Mucosa of rectum (tissue), 2 donors: ENCODE results near the gene C16orf89.

Experiments used
- H3K27ac ChIP-seq, 2 donors: one replicate each; pipeline ENCODE4 v1.7.0; 2013; ENCODE audit warnings: inconsistent platforms in 2 of 2, low read depth in 2 of 2, low read length in 2 of 2
- H3K27me3 ChIP-seq, 2 donors: one replicate each; pipeline ENCODE4 v1.7.0; 2013; ENCODE audit warnings: low read length in 2 of 2; ENCODE audit not compliant: control insufficient read depth in 2 of 2, insufficient read depth in 2 of 2
- H3K36me3 ChIP-seq, 2 donors: one replicate each; pipeline ENCODE4 v1.7.0; 2013; ENCODE audit warnings: low read length in 2 of 2; ENCODE audit not compliant: control insufficient read depth in 2 of 2, insufficient read depth in 2 of 2
- H3K4me1 ChIP-seq, 2 donors: one replicate each; pipeline ENCODE4 v1.7.0; 2013; ENCODE audit warnings: low read length in 2 of 2, mild to moderate bottlenecking in 1 of 2; ENCODE audit not compliant: control insufficient read depth in 2 of 2, insufficient read depth in 2 of 2
- H3K4me3 ChIP-seq, 2 donors: one replicate each; pipeline ENCODE4 v1.7.0; 2013; ENCODE audit warnings: low read length in 2 of 2
- H3K9ac ChIP-seq, 2 donors: one replicate each; pipeline ENCODE4 v1.7.0; 2013; ENCODE audit warnings: low read length in 2 of 2, low read depth in 1 of 2, mild to moderate bottlenecking in 1 of 2
- H3K9me3 ChIP-seq, 2 donors: one replicate each; pipeline ENCODE4 v1.7.0; 2013; ENCODE audit warnings: low read length in 2 of 2; ENCODE audit not compliant: control insufficient read depth in 2 of 2
- donor health status: healthy.
- donor health status: Normal muscosa, but diverticular disease.

Gene C16orf89

DNA sequence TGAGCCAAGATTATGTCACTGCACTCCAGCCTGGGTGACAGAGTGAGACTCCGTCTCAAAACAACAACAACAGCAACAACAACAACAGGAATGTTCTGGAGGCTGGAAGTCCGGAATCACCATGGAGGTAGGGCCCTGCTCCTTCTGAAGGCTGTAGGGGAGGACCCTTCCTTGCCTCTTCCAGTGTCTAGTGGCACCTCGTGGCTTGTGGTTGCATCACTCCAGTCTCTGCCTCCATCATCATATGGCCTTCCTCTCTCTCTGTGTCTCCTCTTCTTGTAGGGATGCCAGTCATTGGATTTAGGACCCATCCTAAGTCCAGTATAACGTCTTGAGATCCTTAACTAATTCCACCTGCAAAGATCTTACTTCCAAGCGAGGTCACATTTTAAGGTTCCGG is 46.0 kb downstream of the C16orf89 start:
- H3K4me3 ChIP-seq: no peak overlapping the region
- peaks cover 3 to 8% of the 10 kb centered on the region in 2 donors for H3K4me1 ChIP-seq
- H3K9me3 ChIP-seq: no peaks in the 10 kb centered on the region
- no peaks in the 10 kb centered on the region for H3K27me3 ChIP-seq
- H3K27ac ChIP-seq: no peak overlapping the region
- H3K9ac ChIP-seq: no peak overlapping the region
- no peaks in the 10 kb centered on the region for H3K36me3 ChIP-seq

DNA sequence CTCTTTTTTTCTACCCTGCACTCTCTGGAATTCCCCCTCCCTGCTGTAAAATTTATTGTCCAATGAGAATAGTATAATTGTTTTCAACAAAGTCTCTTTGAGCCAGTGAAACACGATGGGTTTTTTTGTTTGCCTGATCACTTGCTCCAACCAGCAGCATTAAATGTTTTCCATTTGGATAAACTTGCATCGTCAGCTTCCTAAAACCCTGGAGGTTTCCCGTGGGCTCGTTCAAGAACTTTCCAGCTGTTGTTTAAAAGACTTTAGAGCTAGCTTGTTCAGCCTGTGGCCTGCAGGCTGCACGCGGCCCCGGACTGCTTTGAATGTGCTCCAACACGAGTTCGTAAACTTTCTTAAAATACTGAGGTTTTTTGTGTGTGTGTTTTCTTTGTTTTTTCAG is 47.0 kb downstream of the C16orf89 start:
- Histone ChIP-seq H3K36me3 (no peaks in the 10 kb centered on the region), H3K27me3 (no peaks in the 10 kb centered on the region), H3K4me3 (no peak overlapping the region), H3K9ac (no peak overlapping the region), H3K4me1 (peaks cover 0 to 3% of the 10 kb centered on the region in 2 donors), H3K27ac (no peak overlapping the region), H3K9me3 (no peaks in the 10 kb centered on the region)

DNA sequence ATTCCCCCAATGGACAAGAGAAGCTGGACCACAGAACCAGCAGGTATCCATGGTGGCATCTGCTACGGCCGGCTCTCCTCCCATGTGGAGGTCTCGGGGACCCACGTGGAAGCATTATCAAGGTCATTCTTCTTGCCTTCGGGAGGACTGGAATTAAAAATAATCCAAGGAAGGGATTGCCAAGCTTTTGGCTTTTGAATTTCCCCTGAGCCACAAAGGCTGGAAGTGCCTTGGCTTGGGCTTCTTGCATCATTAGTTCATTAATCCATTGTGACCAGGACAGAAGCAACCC is 48.1 kb downstream of the C16orf89 start:
- no peak overlapping the region for H3K9ac ChIP-seq
- no peaks in the 10 kb centered on the region for H3K27me3 ChIP-seq
- H3K27ac ChIP-seq: no peak overlapping the region
- no peak overlapping the region for H3K4me3 ChIP-seq
- peaks cover 0 to 3% of the 10 kb centered on the region in 2 donors for H3K4me1 ChIP-seq
- H3K9me3 ChIP-seq: no peaks in the 10 kb centered on the region
- H3K36me3 ChIP-seq: no peaks in the 10 kb centered on the region

DNA sequence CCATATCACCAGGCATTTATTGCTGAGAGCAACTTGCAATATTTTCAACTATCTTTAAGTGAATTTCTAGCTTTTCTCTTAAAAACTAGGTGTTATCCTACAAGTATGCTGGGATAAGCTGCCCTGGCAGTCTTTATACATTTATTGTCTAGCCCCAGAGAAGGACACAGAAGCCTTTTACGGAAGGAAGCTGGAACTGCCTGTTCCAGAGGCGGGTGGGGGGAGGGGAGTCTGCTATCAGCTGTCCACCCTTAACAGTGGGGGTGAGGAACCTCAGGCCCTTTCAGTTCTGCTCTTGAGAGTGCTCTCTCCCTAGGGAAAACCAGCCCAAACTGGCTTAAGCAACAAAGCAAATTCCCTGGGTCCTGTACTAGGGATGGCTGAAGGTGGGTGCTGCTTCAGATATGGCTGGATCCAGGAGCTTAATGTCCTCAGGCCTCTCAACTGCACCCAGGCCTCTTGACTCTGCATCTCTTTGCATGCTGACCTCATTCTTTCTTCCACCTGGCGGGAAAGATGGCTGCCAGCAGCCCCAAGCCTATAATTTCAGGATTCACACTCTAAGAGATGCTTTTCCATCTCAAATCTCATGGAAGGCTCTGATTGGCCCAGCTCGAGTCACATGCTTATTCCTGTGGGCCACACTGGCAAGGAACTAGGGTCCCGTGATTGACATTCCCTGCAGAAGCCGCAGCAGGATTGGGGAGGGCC is 48.6 kb downstream of the C16orf89 start:
- no peaks in the 10 kb centered on the region for H3K9me3 ChIP-seq
- H3K4me1 ChIP-seq: peaks cover 0 to 3% of the 10 kb centered on the region in 2 donors
- no peaks in the 10 kb centered on the region for H3K36me3 ChIP-seq
- no peak overlapping the region for H3K4me3 ChIP-seq
- no peak overlapping the region for H3K27ac ChIP-seq
- H3K27me3 ChIP-seq: peaks cover 0 to 2% of the 10 kb centered on the region in 2 donors
- H3K9ac ChIP-seq: no peak overlapping the region

DNA sequence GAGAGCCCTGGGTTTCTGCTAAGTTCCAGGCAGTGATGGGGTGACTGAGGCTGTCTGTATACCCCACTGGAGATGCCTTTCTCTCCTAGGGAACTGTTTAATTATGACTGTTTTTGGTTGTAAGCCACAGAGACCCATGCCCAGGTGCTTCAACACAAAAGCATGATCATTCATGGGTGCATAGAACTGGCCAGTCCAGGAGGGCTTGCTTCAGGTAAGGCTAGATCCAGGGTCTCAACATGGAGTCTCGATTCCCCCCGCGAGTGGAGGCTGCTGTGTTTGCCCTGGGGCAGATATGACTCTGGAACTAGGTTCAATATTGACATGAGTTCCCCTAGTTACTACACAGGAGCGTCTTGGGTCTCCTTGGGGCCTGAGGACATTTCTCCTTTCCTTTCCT is 49.9 kb downstream of the C16orf89 start:
- H3K9ac ChIP-seq: no peak overlapping the region
- H3K27me3 ChIP-seq: peaks cover 0 to 3% of the 10 kb centered on the region in 2 donors
- no peaks in the 10 kb centered on the region for H3K36me3 ChIP-seq
- H3K9me3 ChIP-seq: no peaks in the 10 kb centered on the region
- peaks cover 0 to 3% of the 10 kb centered on the region in 2 donors for H3K4me1 ChIP-seq
- H3K27ac ChIP-seq: no peak overlapping the region
- no peak overlapping the region for H3K4me3 ChIP-seq

DNA sequence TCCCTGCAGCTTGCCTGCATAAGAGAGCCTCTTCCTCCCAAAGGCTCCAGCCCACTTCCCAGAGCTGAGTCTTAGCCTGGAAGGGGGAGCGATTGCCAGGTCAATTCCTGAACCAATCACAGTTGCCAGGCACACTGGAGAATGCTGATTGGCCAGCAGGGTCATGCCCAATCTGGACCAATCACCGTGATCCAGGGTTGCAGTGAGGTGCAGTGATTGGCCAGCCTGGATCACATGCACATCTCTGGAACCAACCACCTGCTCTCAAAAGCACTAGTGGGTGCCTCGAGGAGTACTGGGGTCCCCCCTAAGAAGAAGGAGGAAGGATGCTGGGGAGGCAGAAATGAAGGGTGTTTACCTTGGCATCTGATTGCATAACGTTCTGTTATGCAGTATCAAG is 50.4 kb downstream of the C16orf89 start:
- Histone ChIP-seq H3K27ac (no peak overlapping the region), H3K36me3 (no peaks in the 10 kb centered on the region), H3K9me3 (no peaks in the 10 kb centered on the region), H3K4me3 (no peak overlapping the region), H3K4me1 (peaks cover 0 to 3% of the 10 kb centered on the region in 2 donors), H3K27me3 (peaks cover 0 to 3% of the 10 kb centered on the region in 2 donors), H3K9ac (no peak overlapping the region)

DNA sequence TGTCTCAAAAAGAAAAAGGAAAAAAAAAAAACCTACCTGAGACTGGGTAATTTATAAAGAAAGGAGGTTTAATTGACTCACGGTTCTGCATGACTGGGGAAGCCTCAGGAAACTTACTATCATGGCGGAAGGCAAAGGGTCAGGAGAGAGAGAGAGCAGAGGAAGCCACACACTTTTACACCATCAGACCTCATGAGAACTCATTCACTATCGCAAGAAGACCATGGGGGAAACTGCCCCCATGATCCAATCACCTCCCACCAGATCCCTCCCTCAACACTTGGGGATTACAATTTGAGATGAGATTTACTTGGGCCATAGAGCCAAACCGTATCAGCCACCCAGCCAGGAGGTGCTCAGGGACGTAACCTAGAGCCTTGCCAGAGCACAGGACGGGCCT is 52.9 kb downstream of the C16orf89 start:
- Histone ChIP-seq H3K27me3 (peaks cover 0 to 3% of the 10 kb centered on the region in 2 donors), H3K9ac (no peak overlapping the region), H3K9me3 (no peaks in the 10 kb centered on the region), H3K4me1 (no peaks in the 10 kb centered on the region), H3K4me3 (no peak overlapping the region), H3K36me3 (no peaks in the 10 kb centered on the region), H3K27ac (no peak overlapping the region)

DNA sequence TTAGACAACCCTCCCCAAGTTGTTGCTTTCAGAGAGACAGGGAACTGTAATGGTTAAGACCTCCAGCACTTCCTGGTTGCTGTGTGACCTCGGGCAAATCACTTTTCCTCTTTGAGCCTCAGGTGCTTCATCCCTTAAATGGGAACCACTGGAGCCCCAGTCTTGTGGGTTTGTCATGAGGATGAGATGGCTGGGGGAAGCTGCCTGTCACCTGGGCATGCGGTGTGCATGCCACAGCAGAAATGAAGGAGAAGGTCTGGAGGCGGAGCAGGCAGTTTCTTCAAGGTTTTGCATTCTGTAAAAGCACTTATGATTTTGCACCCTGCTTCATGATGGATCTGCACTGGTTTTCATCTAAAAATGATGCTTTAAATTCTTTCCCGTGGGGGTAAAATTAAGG is 54.1 kb downstream of the C16orf89 start:
- H3K36me3 ChIP-seq: no peaks in the 10 kb centered on the region
- no peak overlapping the region for H3K27ac ChIP-seq
- no peak overlapping the region for H3K9ac ChIP-seq
- no peaks in the 10 kb centered on the region for H3K9me3 ChIP-seq
- peaks cover 0 to 3% of the 10 kb centered on the region in 2 donors for H3K27me3 ChIP-seq
- H3K4me1 ChIP-seq: no peaks in the 10 kb centered on the region
- no peak overlapping the region for H3K4me3 ChIP-seq

DNA sequence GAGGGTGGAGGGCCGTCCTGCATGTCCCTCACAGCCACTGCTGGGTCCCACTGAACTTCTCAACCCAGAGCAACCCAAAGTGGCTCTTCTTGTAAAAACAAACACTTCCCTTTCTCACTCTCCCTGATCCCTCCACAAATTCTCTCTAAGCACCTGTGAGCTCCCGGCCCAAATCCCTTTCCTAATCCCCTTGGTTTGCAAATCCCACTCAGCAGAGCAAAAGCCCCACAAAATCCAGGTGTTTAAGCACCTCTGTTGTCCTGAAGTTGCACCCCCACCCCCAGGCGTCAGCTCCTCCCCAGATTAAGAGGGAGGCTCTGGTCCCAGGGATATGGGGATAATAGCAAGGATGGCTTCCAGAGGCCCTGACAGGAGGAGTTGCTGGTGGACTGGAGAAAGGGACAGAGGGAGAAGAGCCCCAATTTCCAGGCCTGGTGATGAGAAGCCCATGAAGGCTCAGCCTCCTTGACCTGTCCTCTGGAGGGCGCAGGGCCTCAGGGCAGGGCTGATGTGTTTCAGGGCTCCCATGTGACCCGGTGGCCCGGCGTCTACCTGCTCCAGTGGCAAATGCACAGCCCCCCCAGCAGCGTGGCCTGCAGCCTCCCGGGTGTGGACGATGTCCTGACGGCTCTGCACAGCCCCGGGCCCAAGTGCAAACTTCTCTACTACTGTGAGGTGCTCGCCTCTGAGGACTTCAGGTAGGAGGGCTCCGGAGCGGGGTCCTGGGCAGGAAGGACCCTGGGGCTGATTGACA is 55.0 kb downstream of the C16orf89 start:
- Histone ChIP-seq H3K27ac (no peak overlapping the region), H3K9me3 (no peaks in the 10 kb centered on the region), H3K9ac (no peak overlapping the region), H3K4me3 (no peak overlapping the region), H3K4me1 (no peaks in the 10 kb centered on the region), H3K36me3 (no peaks in the 10 kb centered on the region), H3K27me3 (peaks cover 0 to 3% of the 10 kb centered on the region in 2 donors)

DNA sequence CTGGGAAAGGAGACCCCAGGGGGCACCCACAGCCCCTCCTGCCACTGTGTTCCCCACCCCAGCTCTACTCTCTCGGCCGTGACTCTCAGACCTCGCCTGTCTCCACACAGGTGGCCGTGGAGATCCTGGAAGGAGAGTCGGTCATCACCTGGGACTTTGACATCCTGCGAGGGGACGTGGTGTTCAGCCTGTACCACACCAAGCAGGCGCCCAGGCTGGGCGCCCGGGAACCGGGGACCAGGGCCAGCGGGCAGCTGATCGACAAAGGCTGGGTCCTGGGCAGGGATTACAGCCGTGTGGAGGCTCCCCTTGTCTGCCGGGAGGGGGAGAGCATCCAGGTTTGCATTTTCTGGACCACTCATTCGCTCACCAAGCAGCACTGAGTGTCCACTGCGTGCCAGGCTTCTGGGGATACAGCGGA is 57.4 kb downstream of the C16orf89 start:
- no peak overlapping the region for H3K4me3 ChIP-seq
- no peaks in the 10 kb centered on the region for H3K36me3 ChIP-seq
- no peak overlapping the region for H3K27ac ChIP-seq
- H3K27me3 ChIP-seq: peaks cover 0 to 3% of the 10 kb centered on the region in 2 donors
- no peak overlapping the region for H3K9ac ChIP-seq
- no peaks in the 10 kb centered on the region for H3K4me1 ChIP-seq
- H3K9me3 ChIP-seq: no peaks in the 10 kb centered on the region
